WI38 (cell line): ENCODE results near the gene GATA5.

Experiments used
- H3K4me3 ChIP-seq: 2 replicates; pipeline ENCODE4 v1.5.1; 2011; ENCODE audit warnings: low read depth, mild to moderate bottlenecking, control low read depth, low read length
- TF ChIP-seq, protein P1 (sequence below): IDR thresholded peaks from 2 replicates; pipeline ENCODE4 v1.5.1; 2012; ENCODE audit warnings: low read depth, mild to moderate bottlenecking, control low read depth, low read length

GATA5 gene

DNA sequence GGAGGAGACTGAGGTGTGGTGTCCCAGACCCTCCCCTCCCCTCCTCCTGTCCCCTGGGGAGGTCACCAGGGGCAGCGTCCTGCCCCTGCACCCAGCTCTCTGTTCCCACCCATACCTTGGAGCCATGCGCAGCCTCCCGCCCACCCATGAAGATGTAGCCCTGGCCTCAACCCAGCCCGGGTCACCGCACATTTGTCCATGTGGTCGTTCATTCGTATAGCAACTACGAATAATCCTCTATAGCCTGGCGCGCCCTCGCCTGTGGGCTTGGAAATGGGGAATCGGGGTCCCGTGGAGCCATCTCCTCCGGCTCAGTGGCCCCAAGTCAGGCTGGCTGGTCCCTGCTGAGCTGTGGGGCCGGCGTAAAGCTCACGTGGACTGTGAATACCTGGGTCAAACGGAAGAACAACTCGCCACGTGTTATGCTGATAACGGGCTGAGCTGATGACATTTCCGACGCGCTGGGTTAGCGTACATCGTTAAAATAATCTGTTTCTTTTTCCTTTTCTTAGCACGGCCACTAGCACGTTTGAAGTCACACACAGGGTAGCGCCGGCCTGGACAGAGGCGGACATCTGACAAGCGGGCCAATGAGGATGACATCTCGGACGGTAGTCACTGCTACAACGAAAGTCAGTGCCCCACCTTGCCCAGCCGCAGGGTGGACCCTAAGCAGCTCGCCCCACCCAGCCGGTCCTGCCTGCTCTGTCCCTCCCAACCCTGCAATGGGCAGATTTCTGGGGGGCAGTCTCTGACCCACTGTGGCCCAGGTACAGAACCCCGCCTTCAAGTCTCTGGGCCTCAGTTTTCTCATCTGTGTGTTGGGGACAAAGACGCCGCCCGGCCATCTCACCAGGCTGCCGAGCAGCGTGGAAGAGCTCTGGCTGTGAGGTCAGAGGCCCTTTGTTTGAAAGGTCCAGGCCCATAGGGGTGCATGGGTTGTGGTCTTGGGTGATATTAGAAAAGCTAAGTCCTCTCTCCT is 28.6 kb downstream of the GATA5 start:
- TF ChIP-seq, protein P1, sequence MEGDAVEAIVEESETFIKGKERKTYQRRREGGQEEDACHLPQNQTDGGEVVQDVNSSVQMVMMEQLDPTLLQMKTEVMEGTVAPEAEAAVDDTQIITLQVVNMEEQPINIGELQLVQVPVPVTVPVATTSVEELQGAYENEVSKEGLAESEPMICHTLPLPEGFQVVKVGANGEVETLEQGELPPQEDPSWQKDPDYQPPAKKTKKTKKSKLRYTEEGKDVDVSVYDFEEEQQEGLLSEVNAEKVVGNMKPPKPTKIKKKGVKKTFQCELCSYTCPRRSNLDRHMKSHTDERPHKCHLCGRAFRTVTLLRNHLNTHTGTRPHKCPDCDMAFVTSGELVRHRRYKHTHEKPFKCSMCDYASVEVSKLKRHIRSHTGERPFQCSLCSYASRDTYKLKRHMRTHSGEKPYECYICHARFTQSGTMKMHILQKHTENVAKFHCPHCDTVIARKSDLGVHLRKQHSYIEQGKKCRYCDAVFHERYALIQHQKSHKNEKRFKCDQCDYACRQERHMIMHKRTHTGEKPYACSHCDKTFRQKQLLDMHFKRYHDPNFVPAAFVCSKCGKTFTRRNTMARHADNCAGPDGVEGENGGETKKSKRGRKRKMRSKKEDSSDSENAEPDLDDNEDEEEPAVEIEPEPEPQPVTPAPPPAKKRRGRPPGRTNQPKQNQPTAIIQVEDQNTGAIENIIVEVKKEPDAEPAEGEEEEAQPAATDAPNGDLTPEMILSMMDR, result no peak
- H3K4me3 ChIP-seq, result no peak overlapping the region

DNA sequence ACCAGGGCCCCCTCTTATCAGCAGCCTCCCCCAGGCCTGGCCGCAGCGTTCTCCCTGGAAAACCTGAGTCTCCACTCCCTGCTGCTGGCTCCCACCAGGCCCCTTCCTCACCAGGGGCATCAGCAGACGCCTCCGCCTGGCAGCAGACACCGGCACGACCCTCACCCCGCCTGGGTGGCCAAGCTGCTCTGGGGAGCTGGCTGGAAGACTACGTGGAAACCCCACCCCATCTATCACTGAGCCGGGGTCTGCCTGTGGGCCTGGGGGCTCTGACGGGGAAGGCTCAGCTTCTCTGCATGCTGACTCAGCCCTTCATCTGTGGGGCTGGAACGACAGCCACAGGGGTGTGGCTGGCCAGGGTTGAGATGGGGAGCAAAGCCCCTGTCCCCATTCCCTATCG is 29.3 kb downstream of the GATA5 start:
- no peak overlapping the region for H3K4me3 ChIP-seq
- TF ChIP-seq, protein P1, result no peak

DNA sequence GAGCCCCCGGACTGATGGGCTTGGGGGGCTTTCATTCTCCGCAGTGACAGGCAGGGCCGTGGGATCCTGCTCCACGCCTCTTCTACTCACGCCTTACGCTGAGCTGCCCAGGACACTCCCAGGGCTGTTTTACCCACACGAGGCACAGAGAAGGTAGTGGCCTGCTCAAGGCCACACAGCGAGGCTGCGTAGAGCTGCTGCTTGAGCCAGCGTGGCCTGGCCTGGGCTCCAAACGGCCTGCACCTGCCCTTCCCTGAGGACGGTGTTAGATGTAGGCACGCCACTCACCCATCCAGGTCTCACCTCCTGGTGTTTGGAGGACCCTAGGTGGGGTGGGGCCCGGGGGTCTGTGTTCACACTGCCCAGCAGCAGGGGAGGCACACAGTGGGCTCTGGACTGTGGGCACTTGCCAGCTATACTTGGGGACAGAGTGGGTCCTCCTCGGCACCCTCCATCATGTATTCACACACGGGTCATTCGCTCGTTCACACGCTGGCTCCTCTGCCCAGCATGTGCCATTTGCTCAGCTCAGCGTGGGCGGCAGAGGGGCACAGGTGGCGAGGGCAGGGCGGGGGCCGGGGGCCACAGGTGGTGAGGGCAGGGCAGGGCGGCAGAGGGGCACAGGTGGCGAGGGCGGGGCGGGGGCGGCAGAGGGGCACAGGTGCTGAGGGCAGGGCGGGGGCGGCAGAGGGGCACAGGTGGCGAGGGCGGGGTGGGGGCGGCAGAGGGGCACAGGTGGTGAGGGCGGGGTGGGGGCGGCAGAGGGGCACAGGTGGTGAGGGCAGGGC is 30.0 kb downstream of the GATA5 start:
- H3K4me3 ChIP-seq, result no peak overlapping the region
- TF ChIP-seq, protein P1, result no peak

DNA sequence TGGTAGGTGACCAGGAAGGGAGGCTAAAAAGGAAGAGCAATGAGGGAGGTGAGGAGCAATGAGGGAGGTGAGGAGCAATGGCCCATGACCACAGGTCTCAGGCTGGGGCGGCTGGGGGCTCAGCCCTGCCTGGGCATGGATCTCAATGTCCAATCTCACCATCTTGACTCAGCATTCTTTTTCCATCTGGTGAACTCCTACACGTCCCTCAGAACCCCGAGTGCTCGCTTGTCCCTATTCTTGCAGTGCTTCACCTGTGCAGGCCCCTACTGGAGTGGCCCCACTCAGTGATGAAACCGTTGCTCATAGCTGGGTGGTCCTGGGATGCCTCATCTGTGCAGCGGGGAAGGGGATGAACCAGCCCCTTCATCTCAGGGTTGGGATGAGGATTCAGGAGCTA is 31.5 kb downstream of the GATA5 start:
- no peak overlapping the region for H3K4me3 ChIP-seq
- TF ChIP-seq, protein P1, result no peak

DNA sequence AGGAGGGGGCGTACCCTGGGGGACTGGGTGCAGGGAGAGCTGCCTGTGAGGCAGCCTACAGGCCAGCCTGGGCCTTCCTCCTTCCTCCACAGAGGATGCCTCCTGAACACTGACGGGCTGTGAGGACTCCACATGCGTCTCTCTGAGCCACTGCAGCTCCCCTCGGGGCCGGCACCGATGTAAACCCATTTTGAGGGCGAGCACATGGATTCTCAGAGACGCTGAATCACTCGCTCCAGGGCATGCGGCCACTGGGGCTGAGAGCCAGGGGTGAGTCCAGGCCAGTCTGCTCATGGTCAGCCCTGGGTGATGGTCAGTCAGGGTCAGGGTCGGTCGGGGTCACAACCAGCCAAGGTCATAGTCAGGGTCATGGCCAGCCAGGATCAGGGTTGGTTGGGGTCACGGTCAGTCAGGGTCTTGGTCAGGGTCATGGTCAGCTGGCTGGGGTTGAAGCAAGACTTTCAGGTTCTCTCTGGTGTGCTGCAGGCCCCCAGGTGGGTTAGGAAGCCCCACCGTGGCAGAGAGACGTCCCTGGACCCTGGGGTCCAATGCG is 33.7 kb downstream of the GATA5 start:
- H3K4me3 ChIP-seq, result no peak overlapping the region
- TF ChIP-seq, protein P1, result no peak

DNA sequence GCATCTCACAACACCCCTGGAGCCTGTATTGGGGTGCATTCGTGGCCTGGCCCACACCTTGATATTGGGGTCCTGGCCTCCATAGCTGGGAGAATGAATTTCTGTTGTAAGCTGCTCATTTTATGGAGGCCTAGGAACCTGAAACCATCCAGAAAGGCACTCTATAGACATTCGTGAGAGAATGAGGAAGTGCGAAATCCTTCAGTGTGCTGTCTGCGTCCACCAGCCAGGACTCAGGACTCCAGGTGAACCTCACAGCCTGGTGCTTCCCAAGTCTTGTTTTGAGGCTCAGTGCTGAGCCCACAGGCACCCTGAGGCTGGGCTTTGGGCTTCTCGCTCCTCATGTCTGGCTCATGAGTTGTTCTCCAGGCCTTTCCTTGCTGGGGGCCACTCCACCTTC is 36.6 kb downstream of the GATA5 start:
- TF ChIP-seq, protein P1, result no peak
- no peak overlapping the region for H3K4me3 ChIP-seq
